ENCODE results near the gene HNMT. TPM values are rescaled to one million over a fixed set of nuclear protein-coding genes. Genes with fewer than 3 reads are reported as not detected.

HNMT gene
- total and polyA plus RNA-seq, 9 donors, result 56.3 to 140 (median 76.5) TPM

DNA sequence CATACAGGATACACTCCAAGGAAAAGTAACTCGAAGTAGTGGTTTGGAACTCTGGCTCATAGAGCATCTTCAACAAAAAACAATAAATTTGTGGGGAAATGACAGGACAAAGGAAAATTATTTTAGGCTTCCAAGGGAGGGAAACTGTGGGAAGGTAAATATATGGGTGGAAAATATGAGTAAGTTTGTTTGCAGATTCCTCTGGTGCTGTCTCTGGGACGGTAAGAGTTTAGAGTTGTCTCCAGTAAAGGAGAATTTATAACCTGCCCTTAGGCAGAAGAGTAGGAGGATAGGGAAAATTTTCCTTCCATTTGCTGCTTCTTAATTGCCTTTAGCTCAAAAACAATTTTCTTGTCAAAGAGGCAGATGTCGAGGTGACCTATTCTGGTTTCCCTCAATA is 19.3 kb downstream of the HNMT start:
- H3K36me3 ChIP-seq, result no peaks in the 10 kb centered on the region
- intact Hi-C loops (cut with DNase I), result no loop called here
- peaks cover 3% of the 10 kb centered on the region for H3K4me1 ChIP-seq (ENCODE audit: insufficient read depth)
- H3K27ac ChIP-seq, result no peak overlapping the region
- H3K9me3 ChIP-seq, result no peaks in the 10 kb centered on the region
- TF ChIP-seq EP300 (IDR thresholded peaks at IDR 0.05), result no peak
- no peak for TF ChIP-seq POLR2A (IDR thresholded peaks at IDR 0.05)
- TF ChIP-seq, protein P1, sequence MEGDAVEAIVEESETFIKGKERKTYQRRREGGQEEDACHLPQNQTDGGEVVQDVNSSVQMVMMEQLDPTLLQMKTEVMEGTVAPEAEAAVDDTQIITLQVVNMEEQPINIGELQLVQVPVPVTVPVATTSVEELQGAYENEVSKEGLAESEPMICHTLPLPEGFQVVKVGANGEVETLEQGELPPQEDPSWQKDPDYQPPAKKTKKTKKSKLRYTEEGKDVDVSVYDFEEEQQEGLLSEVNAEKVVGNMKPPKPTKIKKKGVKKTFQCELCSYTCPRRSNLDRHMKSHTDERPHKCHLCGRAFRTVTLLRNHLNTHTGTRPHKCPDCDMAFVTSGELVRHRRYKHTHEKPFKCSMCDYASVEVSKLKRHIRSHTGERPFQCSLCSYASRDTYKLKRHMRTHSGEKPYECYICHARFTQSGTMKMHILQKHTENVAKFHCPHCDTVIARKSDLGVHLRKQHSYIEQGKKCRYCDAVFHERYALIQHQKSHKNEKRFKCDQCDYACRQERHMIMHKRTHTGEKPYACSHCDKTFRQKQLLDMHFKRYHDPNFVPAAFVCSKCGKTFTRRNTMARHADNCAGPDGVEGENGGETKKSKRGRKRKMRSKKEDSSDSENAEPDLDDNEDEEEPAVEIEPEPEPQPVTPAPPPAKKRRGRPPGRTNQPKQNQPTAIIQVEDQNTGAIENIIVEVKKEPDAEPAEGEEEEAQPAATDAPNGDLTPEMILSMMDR (IDR thresholded peaks at IDR 0.05), result no peak
- DNase-seq, result no peak
- WGBS, 3 donors, result 31 to 52% (median 42%) methylated on average over 3 of the region's 3 CpGs
- no peaks in the 10 kb centered on the region for H3K27me3 ChIP-seq
- no peak overlapping the region for H3K4me3 ChIP-seq

DNA sequence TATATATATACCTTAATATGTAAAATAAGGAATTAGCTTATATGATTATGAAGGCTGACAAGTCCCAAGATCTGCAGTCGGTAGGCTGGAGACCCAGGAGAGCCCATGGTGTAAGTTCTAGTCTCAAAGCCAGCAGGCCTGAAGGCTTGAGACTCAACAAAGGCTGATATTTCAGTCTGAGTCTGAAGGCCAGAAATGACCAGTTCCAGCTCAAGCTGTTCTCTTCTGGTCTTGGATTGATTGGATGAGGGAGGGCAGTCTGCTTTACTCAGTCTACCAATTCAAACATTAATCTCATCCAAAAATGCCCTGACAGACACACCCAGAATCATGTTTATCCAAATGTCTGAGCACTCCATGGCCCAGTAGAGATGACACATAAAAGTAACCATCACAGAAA is 22.0 kb downstream of the HNMT start:
- H3K9me3 ChIP-seq, result no peaks in the 10 kb centered on the region
- no peak for DNase-seq
- H3K27me3 ChIP-seq, result no peaks in the 10 kb centered on the region
- no peak overlapping the region for H3K4me3 ChIP-seq
- intact Hi-C loops (cut with DNase I), result no loop called here
- TF ChIP-seq EP300 (IDR thresholded peaks at IDR 0.05), result no peak
- no peak for TF ChIP-seq POLR2A (IDR thresholded peaks at IDR 0.05)
- TF ChIP-seq, protein P1 (IDR thresholded peaks at IDR 0.05), result no peak
- 71 to 97% (median 97%) methylated on average over 1 of the region's 1 CpG for WGBS, 3 donors
- peaks cover 3% of the 10 kb centered on the region for H3K4me1 ChIP-seq (ENCODE audit: insufficient read depth)
- H3K27ac ChIP-seq, result no peak overlapping the region
- H3K36me3 ChIP-seq, result no peaks in the 10 kb centered on the region

DNA sequence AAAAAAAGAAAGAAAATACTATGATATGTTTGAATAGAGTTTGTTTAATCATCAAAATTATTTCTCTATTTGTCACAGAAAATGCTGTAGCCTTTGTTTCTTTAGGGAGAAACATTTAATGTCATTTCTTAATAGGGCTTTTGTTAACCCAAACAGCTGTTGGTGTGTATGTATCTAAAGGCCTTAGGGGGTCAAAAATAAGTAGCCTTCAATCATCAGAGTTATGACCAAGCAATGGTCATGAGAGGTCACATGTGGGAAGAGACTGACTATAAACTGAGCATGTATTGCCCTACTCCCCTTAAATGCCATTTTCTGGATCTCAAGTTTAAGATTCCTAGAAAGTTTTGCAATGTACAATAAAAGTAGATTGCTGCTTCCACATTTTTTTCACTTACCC is 22.7 kb downstream of the HNMT start:
- no peak overlapping the region for H3K27ac ChIP-seq
- H3K4me1 ChIP-seq (ENCODE audit: insufficient read depth), result no peaks in the 10 kb centered on the region
- DNase-seq, result no peak
- H3K27me3 ChIP-seq, result no peaks in the 10 kb centered on the region
- no peak overlapping the region for H3K4me3 ChIP-seq
- intact Hi-C loops (cut with DNase I), result no loop called here
- peaks cover 0 to 2% of the 10 kb centered on the region in 2 donors for H3K9me3 ChIP-seq
- TF ChIP-seq EP300 (IDR thresholded peaks at IDR 0.05) (no peak), POLR2A (IDR thresholded peaks at IDR 0.05) (no peak)
- TF ChIP-seq, protein P1 (IDR thresholded peaks at IDR 0.05), result no peak
- no peaks in the 10 kb centered on the region for H3K36me3 ChIP-seq

DNA sequence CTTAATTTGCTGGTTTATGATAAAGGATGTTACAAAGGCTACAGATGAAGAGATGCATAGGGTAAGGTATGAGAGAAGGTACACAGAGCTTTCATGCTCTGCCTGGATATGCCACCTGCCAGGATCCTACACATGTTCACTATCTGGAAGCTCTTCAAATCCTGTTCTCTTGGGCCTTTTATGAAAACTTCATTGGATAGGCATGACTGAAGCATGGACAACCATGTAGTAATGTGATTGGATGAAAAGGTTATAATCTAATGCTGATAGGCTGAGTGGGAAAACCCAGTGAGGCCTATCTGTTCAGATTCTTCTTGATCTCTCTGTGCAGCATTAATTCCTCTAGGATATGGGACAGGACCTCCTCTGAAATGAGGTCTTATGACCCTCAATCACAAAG is 26.8 kb downstream of the HNMT start:
- Histone ChIP-seq H3K27me3 (no peaks in the 10 kb centered on the region), H3K4me3 (no peak overlapping the region), H3K9me3 (peaks cover 0 to 3% of the 10 kb centered on the region in 2 donors), H3K36me3 (no peaks in the 10 kb centered on the region), H3K27ac (no peak overlapping the region), H3K4me1 (ENCODE audit: insufficient read depth) (no peaks in the 10 kb centered on the region)
- intact Hi-C loops (cut with DNase I), result loop anchor here in 1 of 4 donors (5.0 kb wide), 1 partner anchor 81 kb away; no protein-coding TSS in a partner anchor
- no peak for DNase-seq
- TF ChIP-seq, protein P1 (IDR thresholded peaks at IDR 0.05), result no peak
- TF ChIP-seq POLR2A (IDR thresholded peaks at IDR 0.05) (no peak), EP300 (IDR thresholded peaks at IDR 0.05) (no peak)

All from ovary (tissue), 9 donors.